NOMO-1 (cell line): ENCODE data around the gene GUCA2A.

ENCODE experiments used
- DNase-seq, 2 experiments: peaks; one replicate each; lab custom pipeline; 2025; ENCODE audit not compliant: unreplicated experiment in 2 of 2; lab: John Stamatoyannopoulos, UW

GUCA2A gene

GRCh38 chr1:42135426-42135825 lies 29.1 kb downstream of the GUCA2A start:
- DNase-seq = peak; percentile 30 to 50

- DNase-seq = no peak
These were observed 30.6 kb downstream of the GUCA2A start for GRCh38 chr1:42133809-42134526.

- no peak for DNase-seq
These were observed 31.2 kb downstream of the GUCA2A start for GRCh38 chr1:42133390-42133789.

- DNase-seq = no peak
These were observed 34.4 kb downstream of the GUCA2A start for GRCh38 chr1:42130061-42130660.

GRCh38 chr1:42128964-42129363 lies 35.6 kb downstream of the GUCA2A start:
- no peak for DNase-seq

- DNase-seq = no peak
These were observed 36.0 kb downstream of the GUCA2A start for GRCh38 chr1:42128499-42128898.

- DNase-seq = no peak
These were observed 36.8 kb downstream of the GUCA2A start for GRCh38 chr1:42127767-42128166.

- no peak for DNase-seq
These were observed 39.0 kb downstream of the GUCA2A start for GRCh38 chr1:42125552-42125951.

GRCh38 chr1:42122408-42122807 lies 42.1 kb downstream of the GUCA2A start:
- no peak for DNase-seq

GRCh38 chr1:42118125-42118524 lies 46.4 kb downstream of the GUCA2A start:
- DNase-seq = no peak

- DNase-seq = no peak
These were observed 47.3 kb downstream of the GUCA2A start for GRCh38 chr1:42117214-42117613.

GRCh38 chr1:42114229-42114628 lies 50.3 kb downstream of the GUCA2A start:
- no peak for DNase-seq
